ENCODE data around the gene DDI2. TPM values are rescaled to one million over a fixed set of nuclear protein-coding genes. Genes with fewer than 3 reads are reported as not detected.

Gene DDI2
- total and polyA plus RNA-seq, 2 experiments from 2014 or later, result 5.6 to 27.4 TPM

GRCh38 chr1:15579683-15580047 lies 37.6 kb upstream of the DDI2 start:
- Histone ChIP-seq H2AFZ (no peak overlapping the region), H3K4me1 (ENCODE audit: insufficient read depth) (no peaks in the 10 kb centered on the region), H3K9me2 (replicated peaks; ENCODE audit: insufficient read depth) (no peaks in the 10 kb centered on the region), H3K27ac (no peak overlapping the region), H3K36me3 (replicated peaks; ENCODE audit: insufficient read depth, low read depth) (no peaks in the 10 kb centered on the region), H4K20me1 (ENCODE audit: insufficient read depth, poor library complexity, severe bottlenecking) (no peaks in the 10 kb centered on the region), H3K79me2 (peaks cover 9% of the 10 kb centered on the region), H3K4me2 (no peak overlapping the region), H3K27me3 (no peaks in the 10 kb centered on the region), H3K4me3 (no peak overlapping the region), H3K9me3 (ENCODE audit: low read depth) (no peaks in the 10 kb centered on the region)
- no peak for DNase-seq (ENCODE audit: low spot score)
- TF ChIP-seq EZH2phosphoT487 (IDR thresholded peaks at IDR 0.05; ENCODE audit: low read depth, severe bottlenecking, unreplicated experiment), result no peak
- TF ChIP-seq, protein P1, sequence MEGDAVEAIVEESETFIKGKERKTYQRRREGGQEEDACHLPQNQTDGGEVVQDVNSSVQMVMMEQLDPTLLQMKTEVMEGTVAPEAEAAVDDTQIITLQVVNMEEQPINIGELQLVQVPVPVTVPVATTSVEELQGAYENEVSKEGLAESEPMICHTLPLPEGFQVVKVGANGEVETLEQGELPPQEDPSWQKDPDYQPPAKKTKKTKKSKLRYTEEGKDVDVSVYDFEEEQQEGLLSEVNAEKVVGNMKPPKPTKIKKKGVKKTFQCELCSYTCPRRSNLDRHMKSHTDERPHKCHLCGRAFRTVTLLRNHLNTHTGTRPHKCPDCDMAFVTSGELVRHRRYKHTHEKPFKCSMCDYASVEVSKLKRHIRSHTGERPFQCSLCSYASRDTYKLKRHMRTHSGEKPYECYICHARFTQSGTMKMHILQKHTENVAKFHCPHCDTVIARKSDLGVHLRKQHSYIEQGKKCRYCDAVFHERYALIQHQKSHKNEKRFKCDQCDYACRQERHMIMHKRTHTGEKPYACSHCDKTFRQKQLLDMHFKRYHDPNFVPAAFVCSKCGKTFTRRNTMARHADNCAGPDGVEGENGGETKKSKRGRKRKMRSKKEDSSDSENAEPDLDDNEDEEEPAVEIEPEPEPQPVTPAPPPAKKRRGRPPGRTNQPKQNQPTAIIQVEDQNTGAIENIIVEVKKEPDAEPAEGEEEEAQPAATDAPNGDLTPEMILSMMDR (IDR thresholded peaks at IDR 0.05; ENCODE audit: poor library complexity), result no peak
- TF ChIP-seq EZH2 (IDR thresholded peaks at IDR 0.05; ENCODE audit: borderline replicate concordance), result no peak

DNA sequence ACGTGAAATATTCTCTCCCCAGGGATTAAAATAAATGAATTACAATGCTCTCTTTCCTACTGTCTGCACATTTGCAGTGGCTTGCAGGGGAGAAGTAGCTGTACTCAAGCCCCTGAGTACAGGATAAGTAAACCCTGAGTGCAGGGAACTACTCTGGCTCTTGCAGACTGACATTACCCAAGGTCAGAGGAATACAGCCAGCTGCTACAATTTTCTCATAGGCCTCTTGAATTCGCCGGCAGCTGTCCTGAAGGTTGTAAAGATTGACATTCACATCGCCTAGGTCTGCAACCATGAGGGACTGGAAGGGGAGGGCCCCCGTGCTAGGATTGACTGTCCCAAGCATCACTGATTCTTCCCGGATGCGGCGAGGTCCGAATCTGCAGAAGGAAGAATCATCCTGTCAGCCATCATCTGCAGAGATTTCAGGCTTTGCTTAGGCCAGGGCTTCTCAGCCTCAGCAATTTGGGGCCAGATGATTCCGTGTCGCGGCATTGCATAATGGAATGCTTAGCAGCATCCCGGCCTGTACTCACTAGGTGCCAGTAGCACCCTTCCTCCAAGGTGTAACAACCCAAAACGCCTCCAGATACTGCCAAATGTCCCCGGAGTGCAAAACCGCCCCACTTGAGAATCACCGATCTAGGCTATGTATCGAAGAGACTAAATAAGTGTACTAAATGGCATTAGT lies 34.1 kb upstream of the DDI2 start:
- TF ChIP-seq EZH2phosphoT487 (IDR thresholded peaks at IDR 0.05; ENCODE audit: low read depth, severe bottlenecking, unreplicated experiment) (no peak), EZH2 (IDR thresholded peaks at IDR 0.05; ENCODE audit: borderline replicate concordance) (no peak)
- TF ChIP-seq, protein P1 (IDR thresholded peaks at IDR 0.05; ENCODE audit: poor library complexity), result no peak
- no peaks in the 10 kb centered on the region for H3K9me3 ChIP-seq (ENCODE audit: low read depth)
- H3K4me2 ChIP-seq, result peak overlapping the region; percentile 94
- no peaks in the 10 kb centered on the region for H4K20me1 ChIP-seq (ENCODE audit: insufficient read depth, poor library complexity, severe bottlenecking)
- H3K27ac ChIP-seq, result no peak overlapping the region
- no peaks in the 10 kb centered on the region for H3K36me3 ChIP-seq (replicated peaks; ENCODE audit: insufficient read depth, low read depth)
- H2AFZ ChIP-seq, result no peak overlapping the region
- no peaks in the 10 kb centered on the region for H3K9me2 ChIP-seq (replicated peaks; ENCODE audit: insufficient read depth)
- no peaks in the 10 kb centered on the region for H3K4me1 ChIP-seq (ENCODE audit: insufficient read depth)
- DNase-seq (ENCODE audit: low spot score), result no peak
- no peak overlapping the region for H3K4me3 ChIP-seq
- H3K79me2 ChIP-seq, result peaks cover 9% of the 10 kb centered on the region
- H3K27me3 ChIP-seq, result no peaks in the 10 kb centered on the region
- 98% methylated on average over 18 of the region's 18 CpGs for WGBS (ENCODE audit: low lambda C conversion rate, missing lambda C conversion rate)

DNA sequence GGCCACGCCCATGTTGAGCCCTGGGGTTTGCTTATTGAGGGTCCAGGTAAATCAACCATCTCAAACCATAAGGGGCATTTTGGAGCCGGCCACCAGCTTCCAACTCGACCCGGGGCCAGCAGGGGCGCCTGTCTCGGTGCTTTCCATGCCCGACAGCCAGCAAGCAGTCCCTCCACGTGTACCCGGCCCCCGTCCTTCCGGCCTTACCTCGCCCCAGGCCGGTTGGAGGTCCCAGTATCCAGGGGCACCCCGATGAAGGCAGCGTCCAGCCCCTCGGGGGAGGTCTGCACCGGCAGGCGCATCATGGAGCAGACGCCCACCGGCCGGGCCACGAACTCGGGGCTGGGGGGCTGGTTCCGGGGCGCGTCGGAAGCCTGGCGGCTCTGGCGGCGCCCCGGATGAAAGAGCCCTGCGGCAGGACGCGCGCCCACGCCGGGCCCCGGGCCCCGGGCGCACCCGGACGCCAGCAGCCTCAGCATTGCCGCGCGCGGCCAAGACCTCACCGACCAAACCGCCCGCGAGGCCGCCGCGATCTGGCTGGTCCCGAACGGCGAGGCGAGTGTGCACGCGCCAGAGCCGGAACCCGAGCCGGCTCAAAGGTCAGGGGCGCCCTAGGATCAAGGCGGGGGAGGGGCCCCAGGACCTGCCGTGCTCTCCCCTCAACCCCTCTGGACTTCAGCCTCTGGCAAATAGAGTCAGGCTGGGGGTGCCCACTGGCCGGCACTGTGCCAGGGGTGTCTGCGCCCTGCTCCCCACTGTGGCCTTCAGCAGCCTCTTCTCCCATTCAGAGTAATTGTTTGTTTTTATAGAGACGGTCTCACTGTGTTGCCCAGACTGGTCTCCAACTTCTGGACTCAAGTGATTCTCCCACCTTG lies 32.5 kb upstream of the DDI2 start, which contains the start of gene AGMAT:
Gene AGMAT, minus strand, starts transcription at position 563 of the 875 bp plus-strand sequence. Its CDS starts 84 bp downstream, at position 479.
- TF ChIP-seq EZH2phosphoT487 (IDR thresholded peaks at IDR 0.05; ENCODE audit: low read depth, severe bottlenecking, unreplicated experiment), result no peak
- TF ChIP-seq, protein P1 (IDR thresholded peaks at IDR 0.05; ENCODE audit: poor library complexity), result peak; percentile 47
- 4% methylated on average over 52 of the region's 68 CpGs for WGBS (ENCODE audit: low lambda C conversion rate, missing lambda C conversion rate)
- Histone ChIP-seq H3K9me2 (replicated peaks; ENCODE audit: insufficient read depth) (no peaks in the 10 kb centered on the region), H3K4me2 (peak within 1 kb of the TSS; percentile 94), H4K20me1 (ENCODE audit: insufficient read depth, poor library complexity, severe bottlenecking) (no peaks in the 10 kb centered on the region), H3K27ac (peak within 1 kb of the TSS; percentile 83), H3K4me3 (peak within 1 kb of the TSS; percentile 46), H3K79me2 (peaks cover 9% of the 10 kb centered on the region), H3K9me3 (ENCODE audit: low read depth) (no peaks in the 10 kb centered on the region), H3K36me3 (replicated peaks; ENCODE audit: insufficient read depth, low read depth) (no peaks in the 10 kb centered on the region), H3K4me1 (ENCODE audit: insufficient read depth) (no peaks in the 10 kb centered on the region), H3K27me3 (no peaks in the 10 kb centered on the region), H2AFZ (peak within 1 kb of the TSS; percentile 91)
- peak; percentile 79 for DNase-seq (ENCODE audit: low spot score)
